Cardiac septum (tissue), 1 donor: ENCODE results near the gene HEG1. TPM values are rescaled to one million over a fixed set of nuclear protein-coding genes. Genes with fewer than 3 reads are reported as not detected.

Experiments used
- DNase-seq: peaks from one replicate; pipeline ENCODE4 v3.0.0-alpha.2; 2020; ENCODE audit warnings: low spot score
- intact Hi-C: fragments of 100-400 bp; cut with DNase I; formaldehyde crosslinking; loops from one replicate; pipeline ENCODE4 v1.14.0; 2022
- total RNA-seq: library from RNA; stranded (reverse); fragmentation: NEBNext Ultra II Directional; extraction: Animal tissue kit (Norgen Biotek cat#: 25700); gene quantifications from one replicate; pipeline ENCODE4 v1.2.1, GENCODE V29; 2021
- donor health status: DM: no; HTN: no; CAD: no.

The HEG1 gene
- total RNA-seq, 1 donor from 2014 or later, result 151 TPM

DNA sequence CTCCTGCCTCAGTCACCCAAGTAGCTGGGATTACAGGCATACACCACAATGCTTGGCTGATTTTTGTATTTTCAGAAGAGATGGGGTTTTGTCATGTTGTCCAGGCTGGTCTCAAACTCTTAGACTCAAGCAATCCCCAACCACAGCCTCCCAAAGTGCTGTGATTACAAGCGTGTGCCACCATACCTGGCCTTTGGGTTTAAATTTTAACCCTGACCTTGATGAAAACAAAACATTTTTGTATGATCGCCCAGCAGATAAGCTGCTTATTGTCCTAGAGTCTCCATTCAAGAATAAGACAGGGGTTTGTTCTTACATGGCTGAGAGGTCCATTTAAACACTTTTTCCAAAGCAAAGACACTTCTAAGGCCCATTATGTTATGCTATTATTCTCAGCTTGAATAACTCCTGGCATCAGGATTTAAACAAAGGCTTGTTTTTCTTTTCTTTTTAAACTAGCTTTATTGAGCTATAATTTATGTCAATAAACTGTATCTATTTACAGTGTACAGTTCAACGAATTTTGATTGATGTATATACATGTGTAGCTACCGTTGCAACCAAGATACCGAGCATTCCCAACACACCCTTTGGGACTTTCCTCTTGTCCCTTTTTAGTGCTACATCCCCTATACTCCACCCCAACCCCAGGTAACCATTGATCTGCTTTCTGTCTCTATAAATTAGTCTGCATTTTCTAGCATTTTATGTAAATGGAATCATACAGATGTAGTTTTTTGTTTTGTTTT is 119.8 kb downstream of the HEG1 start:
- intact Hi-C loops, result no loop called here
- DNase-seq, result no peak

DNA sequence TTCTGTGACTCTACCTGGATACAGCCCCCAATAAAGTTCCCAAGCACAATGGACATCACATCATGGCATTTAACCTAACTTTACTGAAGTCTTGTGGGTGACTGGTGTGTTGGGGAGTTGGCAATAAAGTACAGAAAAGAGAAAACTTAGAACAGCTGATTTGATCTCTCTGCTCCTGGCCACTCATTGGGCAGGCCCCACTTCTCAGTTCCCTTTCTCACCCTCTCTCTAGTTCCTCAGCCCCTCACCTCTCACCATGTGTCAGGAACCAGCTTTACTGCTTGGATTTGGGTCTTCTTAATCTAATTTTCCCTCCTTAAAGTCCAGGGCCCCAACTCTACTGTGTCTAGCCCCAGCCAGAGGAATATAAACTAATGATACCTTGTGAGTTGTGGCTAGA is 120.5 kb downstream of the HEG1 start:
- no peak for DNase-seq
- intact Hi-C loops, result no loop called here

DNA sequence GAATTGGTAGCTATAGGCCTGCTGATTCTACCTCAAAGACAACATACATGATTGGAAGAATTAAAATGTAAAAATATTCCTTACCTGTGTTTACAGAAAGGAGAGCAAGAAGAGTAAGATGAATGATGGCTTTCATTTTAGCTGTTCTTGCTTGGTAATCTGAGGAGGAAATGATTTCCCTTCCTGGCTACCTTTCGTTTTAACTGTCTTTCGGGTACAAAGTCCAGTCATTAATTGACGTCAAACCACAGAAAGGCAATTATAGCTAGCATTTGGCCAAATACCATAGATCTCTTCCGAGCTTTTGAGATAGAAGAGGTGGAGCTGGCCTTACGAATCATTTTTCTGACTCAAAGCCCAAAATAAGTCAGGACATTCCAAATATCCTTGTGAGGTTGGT is 121.2 kb downstream of the HEG1 start, which contains the start of gene MUC13:
MUC13 (minus strand) TSS at position 175 of the 400 bp plus-strand sequence; CDS start at position 136, 39 bp downstream.
- intact Hi-C loops, result no loop called here

GRCh38 chr3:124928333-124929202 is 127.2 kb downstream of the HEG1 start:
- no peak for DNase-seq
- intact Hi-C loops, result loop anchor here (1.0 to 10.0 kb wide), 3 partner anchors 237 to 656 kb away; no protein-coding TSS in a partner anchor

More for the DNA sequence above, 121.2 kb downstream of the HEG1 start, which contains the start of gene MUC13:
- no peak for DNase-seq

- intact Hi-C loops, result loop anchor here (1.0 to 10.0 kb wide), 3 partner anchors 238 to 657 kb away; no protein-coding TSS in a partner anchor
- DNase-seq, result no peak
Measured at GRCh38 chr3:124927574-124928045, 128.2 kb downstream of the HEG1 start.

GRCh38 chr3:124926426-124927101 is 129.2 kb downstream of the HEG1 start:
- DNase-seq, result no peak
- intact Hi-C loops, result loop anchor here (10.0 kb wide), 1 partner anchor 658 kb away; no protein-coding TSS in a partner anchor

DNA sequence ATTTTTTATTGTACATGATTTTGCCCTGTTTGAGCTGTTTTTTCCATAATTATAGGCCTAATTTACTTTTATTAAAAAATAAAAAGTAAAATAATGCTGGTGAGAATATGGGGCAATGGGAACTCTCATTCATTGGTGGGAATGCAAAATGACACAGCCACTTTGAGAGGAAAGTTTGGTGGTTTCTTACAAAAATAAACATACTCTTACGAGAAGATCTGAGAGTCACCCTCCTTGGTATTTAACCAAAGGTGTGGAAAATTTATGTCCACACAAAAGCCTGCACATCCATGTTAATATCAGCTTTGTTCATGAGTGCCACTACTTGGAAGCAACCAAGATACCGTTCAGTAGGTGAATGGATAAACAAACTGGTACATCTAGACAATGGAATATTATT is 131.1 kb downstream of the HEG1 start:
- intact Hi-C loops, result loop anchor here (10.0 kb wide), 1 partner anchor 660 kb away; no protein-coding TSS in a partner anchor

GRCh38 chr3:124923833-124924232 is 132.0 kb downstream of the HEG1 start:
- DNase-seq, result no peak
- intact Hi-C loops, result loop anchor here (10.0 kb wide), 1 partner anchor 661 kb away; no protein-coding TSS in a partner anchor

More for the DNA sequence above, 131.1 kb downstream of the HEG1 start:
- no peak for DNase-seq

GRCh38 chr3:124920718-124921117 is 135.1 kb downstream of the HEG1 start:
- intact Hi-C loops, result loop anchor here (10.0 kb wide), 1 partner anchor 664 kb away; no protein-coding TSS in a partner anchor
- no peak for DNase-seq

GRCh38 chr3:124919756-124920155 is 136.0 kb downstream of the HEG1 start:
- intact Hi-C loops, result loop anchor here (10.0 kb wide), 1 partner anchor 665 kb away; no protein-coding TSS in a partner anchor
- no peak for DNase-seq

DNA sequence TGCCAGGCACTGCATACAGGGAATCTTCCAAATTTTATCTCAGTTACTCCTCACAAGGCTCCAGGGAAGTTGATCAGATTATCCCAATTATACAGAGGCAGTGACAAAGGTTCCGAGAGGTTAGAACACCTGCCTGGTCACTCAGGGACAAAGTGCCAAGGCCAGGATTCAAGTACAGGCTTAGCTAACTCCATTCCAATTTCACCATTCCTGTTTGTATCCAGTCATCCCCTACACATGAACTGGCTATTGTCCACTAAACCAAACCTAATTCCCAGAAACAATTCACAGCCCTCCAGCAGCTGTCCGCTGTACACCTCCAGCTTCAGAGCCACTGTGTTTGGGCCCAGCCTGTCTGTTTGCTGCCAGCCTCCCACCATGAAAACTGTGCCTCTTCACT is 137.3 kb downstream of the HEG1 start:
- DNase-seq, result no peak
- intact Hi-C loops, result no loop called here

- intact Hi-C loops, result no loop called here
- DNase-seq, result no peak
Measured at GRCh38 chr3:124916837-124917409, 138.9 kb downstream of the HEG1 start.

Other genes with a start within 250 kb of the HEG1 start
- 180 TPM for gene ITGB5, start 168.6 kb downstream of the HEG1 start, total RNA-seq
- 0.13 TPM for gene MUC13, start 121.2 kb downstream of the HEG1 start, total RNA-seq
- 0.51 TPM for gene SLC12A8, start 156.8 kb upstream of the HEG1 start, total RNA-seq